Choroid plexus epithelial cell (primary cell): ENCODE results near the gene TMEFF2.

Experiments
- DNase-seq: peaks from one replicate; pipeline ENCODE4 v3.0.0-alpha.2; 2010; ENCODE audit warnings: low read depth
- H3K4me3 ChIP-seq: 2 replicates; pipeline ENCODE4 v1.5.1; 2011; ENCODE audit warnings: low read depth, mild to moderate bottlenecking, control low read depth, low read length, moderate library complexity
- CTCF ChIP-seq: conservative IDR thresholded peaks from 2 replicates; pipeline ENCODE4 v1.5.1; 2011; ENCODE audit warnings: low read depth, mild to moderate bottlenecking, control low read depth, inconsistent platforms, low read length, moderate library complexity

The TMEFF2 gene

GRCh38 chr2:191983591-191983990 lies 211.1 kb downstream of the TMEFF2 start:
- H3K4me3 ChIP-seq, result no peak overlapping the region
- no peak for TF ChIP-seq CTCF
- DNase-seq, result no peak

DNA sequence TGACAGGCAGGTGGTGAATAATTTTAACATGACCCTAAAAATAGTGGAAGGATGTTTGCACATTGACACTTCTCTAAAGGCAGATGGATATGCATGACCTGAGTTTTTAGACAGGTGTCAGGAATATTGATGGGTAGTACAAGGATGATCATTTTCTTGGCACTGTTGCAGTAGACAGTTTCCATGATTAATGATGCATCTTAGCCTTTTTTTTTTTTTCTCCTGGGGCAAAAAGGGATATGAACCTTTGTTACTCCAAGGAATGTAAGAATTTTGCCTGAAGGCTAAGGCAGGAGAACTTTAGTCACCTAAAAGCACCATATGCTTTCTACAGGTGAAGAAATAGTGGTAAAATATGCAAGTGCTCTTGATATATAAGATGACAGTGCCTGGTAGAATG lies 211.5 kb downstream of the TMEFF2 start:
- no peak overlapping the region for H3K4me3 ChIP-seq
- no peak for TF ChIP-seq CTCF
- no peak for DNase-seq

DNA sequence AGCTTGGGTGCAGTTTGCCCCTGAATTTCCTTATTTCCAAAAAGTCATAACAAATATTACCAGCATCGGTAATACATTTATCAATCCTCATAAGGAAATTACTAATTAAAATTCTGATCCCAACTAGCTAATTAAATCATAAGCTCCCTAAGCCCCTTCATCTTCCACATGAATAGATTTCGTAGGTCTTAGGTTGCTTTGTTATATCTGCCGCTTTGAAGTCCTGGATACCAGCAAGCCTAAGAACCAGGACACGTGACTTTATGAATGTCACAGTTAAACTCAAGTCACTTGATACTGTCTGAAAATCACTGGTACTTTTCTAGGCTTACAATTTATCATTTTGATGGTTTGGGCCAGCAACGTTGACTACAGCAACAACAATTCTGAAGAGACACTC lies 213.0 kb downstream of the TMEFF2 start:
- no peak overlapping the region for H3K4me3 ChIP-seq
- no peak for TF ChIP-seq CTCF
- DNase-seq, result no peak

GRCh38 chr2:191980483-191980882 lies 214.2 kb downstream of the TMEFF2 start:
- no peak overlapping the region for H3K4me3 ChIP-seq
- no peak for TF ChIP-seq CTCF
- no peak for DNase-seq

DNA sequence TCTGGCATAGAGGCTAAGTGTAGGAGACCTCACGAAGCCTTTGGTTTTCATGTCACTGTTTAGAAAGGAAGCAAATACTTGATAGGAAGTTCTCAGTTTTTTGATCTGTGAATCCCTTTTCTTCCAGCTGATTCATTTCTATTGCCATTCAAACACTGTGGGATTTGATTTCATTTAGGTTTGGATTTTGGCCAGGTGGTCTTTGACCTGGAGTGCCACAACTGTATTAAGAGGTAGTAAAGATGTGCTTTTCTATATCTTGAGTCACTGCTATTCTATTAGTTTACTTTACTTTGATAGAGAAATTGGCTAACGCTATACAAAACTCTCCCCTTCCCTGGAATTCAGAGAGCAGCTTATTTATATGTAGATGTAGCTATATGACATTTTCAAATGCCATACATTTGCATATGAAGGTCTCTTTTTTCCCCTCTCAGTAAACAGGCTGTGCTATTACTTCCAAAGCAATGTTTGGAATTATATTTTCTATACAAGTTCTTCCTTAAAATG lies 215.5 kb downstream of the TMEFF2 start:
- H3K4me3 ChIP-seq, result no peak overlapping the region
- no peak for DNase-seq
- no peak for TF ChIP-seq CTCF

DNA sequence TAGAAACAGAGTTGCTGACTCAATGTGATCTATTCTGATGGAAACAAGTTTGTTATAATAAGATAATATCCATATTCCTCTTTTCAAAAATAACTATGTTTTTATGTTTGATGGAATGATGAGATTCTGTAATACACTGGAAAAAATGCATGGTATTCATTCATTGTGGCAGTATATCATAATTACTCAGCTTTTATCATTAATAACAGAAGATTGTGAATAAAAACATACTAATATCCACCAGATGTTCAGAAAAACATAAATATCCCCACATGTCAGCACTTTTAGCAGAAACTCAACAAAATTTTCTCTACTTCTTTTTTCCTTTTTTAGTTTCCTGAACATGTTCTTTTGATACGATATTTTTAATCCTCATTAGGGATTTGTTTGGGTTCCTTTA lies 217.0 kb downstream of the TMEFF2 start:
- H3K4me3 ChIP-seq, result no peak overlapping the region
- TF ChIP-seq CTCF, result no peak
- no peak for DNase-seq

- H3K4me3 ChIP-seq, result no peak overlapping the region
- peak; percentile 75 for DNase-seq
- TF ChIP-seq CTCF, result no peak
Measured at GRCh38 chr2:191976436-191976835, 218.3 kb downstream of the TMEFF2 start.
